ENCODE measurements around the gene RFPL1.

RFPL1 gene

DNA sequence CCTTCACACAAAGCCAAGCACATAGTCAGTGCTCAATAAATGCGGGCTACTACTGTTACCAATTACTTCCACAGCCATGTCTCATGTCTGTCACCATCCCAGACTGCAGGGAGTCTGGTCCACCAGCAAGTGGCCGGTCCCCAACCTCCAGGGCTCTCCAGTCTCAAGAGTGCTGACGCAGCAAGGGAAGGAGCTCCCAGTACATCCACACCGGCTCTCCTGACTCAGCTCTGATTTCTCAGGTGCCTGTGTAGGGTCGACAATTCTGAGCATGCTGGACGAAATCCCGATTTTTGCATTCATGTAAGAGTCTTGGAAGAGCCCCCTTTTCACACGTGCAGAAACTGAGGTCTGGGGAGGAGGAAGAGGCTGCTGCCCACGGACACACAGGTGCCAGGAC, 31.4 kb downstream of the RFPL1 start:
- peaks cover 5% of the 10 kb centered on the region for H3K4me1 Mint-ChIP-seq
- H3K27ac Mint-ChIP-seq, result no peak overlapping the region
- no peaks in the 10 kb centered on the region for H3K36me3 Mint-ChIP-seq (ENCODE audit: low read depth)
- peak overlapping the region; percentile 54 to 68 (median 60) for H3K4me3 Mint-ChIP-seq
- H3K9me3 Mint-ChIP-seq, result no peaks in the 10 kb centered on the region
- TF ChIP-seq CTCF (IDR thresholded peaks at IDR 0.05; ENCODE audit: unreplicated experiment in 3 of 3), result no peak
- H3K27me3 Mint-ChIP-seq (ENCODE audit: low read depth), result peaks cover 69% of the 10 kb centered on the region

- Mint-ChIP-seq H3K27me3 (ENCODE audit: low read depth) (peaks cover 69% of the 10 kb centered on the region), H3K4me1 (peaks cover 5% of the 10 kb centered on the region), H3K36me3 (ENCODE audit: low read depth) (no peaks in the 10 kb centered on the region), H3K9me3 (no peaks in the 10 kb centered on the region), H3K27ac (no peak overlapping the region), H3K4me3 (peak overlapping the region; percentile 54 to 68 (median 60))
- peak; percentile 86 to 97 (median 96) for TF ChIP-seq CTCF (IDR thresholded peaks at IDR 0.05; ENCODE audit: unreplicated experiment in 3 of 3)
Measured at GRCh38 chr22:29470159-29470855, 31.9 kb downstream of the RFPL1 start.

DNA sequence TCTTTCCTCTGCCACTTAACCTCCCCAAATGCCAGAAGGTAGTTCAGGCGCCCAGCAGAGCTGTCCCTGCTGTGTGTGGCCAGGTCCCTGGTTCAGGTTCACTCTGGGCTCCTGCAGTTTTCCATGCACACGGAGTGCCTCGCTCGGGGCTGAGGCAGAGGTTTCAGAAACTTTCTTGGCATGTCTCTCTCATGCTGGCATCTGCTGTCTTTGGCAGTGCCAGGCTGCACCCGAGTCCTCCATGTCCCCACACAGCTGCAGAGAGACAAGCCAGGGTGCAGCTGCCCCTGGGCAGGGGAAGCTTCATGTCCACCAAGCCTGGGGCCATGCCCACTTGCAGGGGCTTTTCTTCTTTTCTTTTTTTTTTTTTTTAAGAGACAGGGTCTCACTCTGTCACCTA, 34.6 kb downstream of the RFPL1 start:
- Mint-ChIP-seq H3K36me3 (ENCODE audit: low read depth) (no peaks in the 10 kb centered on the region), H3K27me3 (ENCODE audit: low read depth) (peaks cover 77% of the 10 kb centered on the region), H3K4me1 (peaks cover 5% of the 10 kb centered on the region), H3K9me3 (no peaks in the 10 kb centered on the region), H3K27ac (no peak overlapping the region), H3K4me3 (no peak overlapping the region)
- TF ChIP-seq CTCF (IDR thresholded peaks at IDR 0.05; ENCODE audit: unreplicated experiment in 3 of 3), result no peak

GRCh38 chr22:29475550-29475949, 37.2 kb downstream of the RFPL1 start:
- Mint-ChIP-seq H3K4me3 (no peak overlapping the region), H3K4me1 (peaks cover 15% of the 10 kb centered on the region), H3K27ac (no peak overlapping the region), H3K36me3 (ENCODE audit: low read depth) (no peaks in the 10 kb centered on the region), H3K9me3 (no peaks in the 10 kb centered on the region), H3K27me3 (ENCODE audit: low read depth) (peaks cover 72% of the 10 kb centered on the region)
- TF ChIP-seq CTCF (IDR thresholded peaks at IDR 0.05; ENCODE audit: unreplicated experiment in 3 of 3), result no peak

DNA sequence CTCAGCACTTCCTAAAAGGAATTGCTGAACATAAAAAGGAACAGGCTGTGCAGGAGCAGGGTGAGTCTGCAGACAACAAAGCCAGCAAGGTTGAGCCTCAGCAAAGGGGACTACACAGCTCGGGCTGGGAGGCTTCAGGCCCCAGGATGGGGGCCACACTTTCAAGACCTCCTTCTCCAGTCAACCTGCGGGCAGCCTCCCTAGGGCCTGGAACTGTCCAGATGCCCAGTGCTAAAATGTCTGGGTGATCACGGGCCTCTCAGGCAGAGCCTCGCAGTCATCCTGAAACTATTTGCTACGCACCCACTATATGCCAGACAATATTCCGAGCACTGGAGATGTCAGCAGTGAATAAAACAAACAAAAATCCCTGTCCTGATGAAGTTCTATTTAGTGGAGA, 37.7 kb downstream of the RFPL1 start:
- H3K4me1 Mint-ChIP-seq, result peaks cover 16% of the 10 kb centered on the region
- no peak for TF ChIP-seq CTCF (IDR thresholded peaks at IDR 0.05; ENCODE audit: unreplicated experiment in 3 of 3)
- H3K36me3 Mint-ChIP-seq (ENCODE audit: low read depth), result no peaks in the 10 kb centered on the region
- H3K27ac Mint-ChIP-seq, result no peak overlapping the region
- H3K9me3 Mint-ChIP-seq, result no peaks in the 10 kb centered on the region
- H3K4me3 Mint-ChIP-seq, result no peak overlapping the region
- H3K27me3 Mint-ChIP-seq (ENCODE audit: low read depth), result peaks cover 70% of the 10 kb centered on the region

GRCh38 chr22:29477723-29478318, 39.4 kb downstream of the RFPL1 start:
- no peaks in the 10 kb centered on the region for H3K9me3 Mint-ChIP-seq
- TF ChIP-seq CTCF (IDR thresholded peaks at IDR 0.05; ENCODE audit: unreplicated experiment in 3 of 3), result no peak
- H3K4me3 Mint-ChIP-seq, result peak overlapping the region; percentile 39 to 59 (median 40)
- H3K27ac Mint-ChIP-seq, result no peak overlapping the region
- peaks cover 69% of the 10 kb centered on the region for H3K27me3 Mint-ChIP-seq (ENCODE audit: low read depth)
- H3K36me3 Mint-ChIP-seq (ENCODE audit: low read depth), result no peaks in the 10 kb centered on the region
- peaks cover 26% of the 10 kb centered on the region for H3K4me1 Mint-ChIP-seq
